DOHH2 (cell line): ENCODE data around the gene HRCT1.

ENCODE experiments used
- H3F3A ChIP-seq: fragments of 200-600 bp; sonication (generic), shearing (Covaris generic); 2 replicates; pipeline ENCODE4 v1.6.0; 2016; ENCODE audit warnings: antibody characterized with exemption, mild to moderate bottlenecking; ENCODE audit not compliant: control insufficient read depth, insufficient read depth
- H3K27ac ChIP-seq: fragments of 200-600 bp; sonication (generic); 2 replicates; pipeline ENCODE4 v1.5.1; 2014; ENCODE audit warnings: low read depth, mild to moderate bottlenecking, low read length, moderate library complexity
- H3K27me3 ChIP-seq: fragments of 200-600 bp; sonication (generic); 2 replicates; pipeline ENCODE4 v1.6.1; 2014; ENCODE audit warnings: mild to moderate bottlenecking, low read length, mixed read lengths; ENCODE audit not compliant: control insufficient read depth
- H3K36me3 ChIP-seq: fragments of 200-600 bp; sonication (generic); 2 replicates; pipeline ENCODE4 v1.6.1; 2014; ENCODE audit warnings: mild to moderate bottlenecking, low read length, moderate library complexity, mixed read lengths; ENCODE audit not compliant: control insufficient read depth
- H3K4me1 ChIP-seq: fragments of 200-600 bp; sonication (generic); 2 replicates; pipeline ENCODE4 v1.6.1; 2014; ENCODE audit warnings: mild to moderate bottlenecking, low read length, mixed read lengths; ENCODE audit not compliant: control insufficient read depth
- H3K4me2 ChIP-seq: fragments of 200-600 bp; sonication (generic); 2 replicates; pipeline ENCODE4 v1.6.0; 2014; ENCODE audit warnings: mild to moderate bottlenecking, low read length, moderate library complexity
- H3K4me3 ChIP-seq: fragments of 200-600 bp; sonication (generic); 2 replicates; pipeline ENCODE4 v1.5.1; 2014; ENCODE audit warnings: mild to moderate bottlenecking, low read length, mixed read lengths
- H3K79me2 ChIP-seq: fragments of 200-600 bp; sonication (generic); 2 replicates; pipeline ENCODE4 v1.6.1; 2014; ENCODE audit warnings: mild to moderate bottlenecking, low read length, mixed read lengths; ENCODE audit not compliant: control insufficient read depth
- H3K9me2 ChIP-seq: fragments of 200-600 bp; sonication (generic); replicated peaks from 2 replicates; pipeline ENCODE4 v1.6.1; 2014; ENCODE audit warnings: mild to moderate bottlenecking, low read length, mixed read lengths; ENCODE audit not compliant: control insufficient read depth
- H3K9me3 ChIP-seq: fragments of 200-600 bp; sonication (generic); 2 replicates; pipeline ENCODE4 v1.6.1; 2014; ENCODE audit warnings: antibody characterized with exemption, low read length, mixed read lengths; ENCODE audit not compliant: control insufficient read depth, insufficient read depth
- H4K20me1 ChIP-seq: fragments of 200-600 bp; sonication (generic); 2 replicates; pipeline ENCODE4 v1.6.0; 2014; ENCODE audit warnings: low read depth, mild to moderate bottlenecking, antibody characterized with exemption, low read length, moderate library complexity; ENCODE audit not compliant: control insufficient read depth, insufficient read depth
- EZH2phosphoT487 ChIP-seq: fragments of 200-600 bp; sonication (generic); IDR thresholded peaks from 2 replicates; pipeline ENCODE4 v1.6.1; 2017; ENCODE audit warnings: borderline replicate concordance, mild to moderate bottlenecking, antibody characterized with exemption, low read length, moderate library complexity, mixed read lengths
- TF ChIP-seq, protein P1 (sequence below): fragments of 200-600 bp; sonication (generic); IDR thresholded peaks from one replicate; pipeline ENCODE4 v1.5.1; 2014; ENCODE audit warnings: antibody characterized with exemption, mild to moderate bottlenecking, low read depth, low read length; ENCODE audit not compliant: poor library complexity, severe bottlenecking

HRCT1 gene

GRCh38 chr9:35869621-35870216, 36.3 kb upstream of the HRCT1 start:
- Histone ChIP-seq H4K20me1 (no peaks in the 10 kb centered on the region), H3K4me3 (no peak overlapping the region), H3K9me3 (no peaks in the 10 kb centered on the region), H3K79me2 (no peaks in the 10 kb centered on the region), H3K27ac (no peak overlapping the region), H3K4me2 (no peak overlapping the region), H3F3A (no peaks in the 10 kb centered on the region), H3K36me3 (no peaks in the 10 kb centered on the region), H3K27me3 (peaks cover 8% of the 10 kb centered on the region; the same call in 1 of the 2 replicates), H3K9me2 (no peaks in the 10 kb centered on the region), H3K4me1 (no peaks in the 10 kb centered on the region)
- TF ChIP-seq, protein P1, sequence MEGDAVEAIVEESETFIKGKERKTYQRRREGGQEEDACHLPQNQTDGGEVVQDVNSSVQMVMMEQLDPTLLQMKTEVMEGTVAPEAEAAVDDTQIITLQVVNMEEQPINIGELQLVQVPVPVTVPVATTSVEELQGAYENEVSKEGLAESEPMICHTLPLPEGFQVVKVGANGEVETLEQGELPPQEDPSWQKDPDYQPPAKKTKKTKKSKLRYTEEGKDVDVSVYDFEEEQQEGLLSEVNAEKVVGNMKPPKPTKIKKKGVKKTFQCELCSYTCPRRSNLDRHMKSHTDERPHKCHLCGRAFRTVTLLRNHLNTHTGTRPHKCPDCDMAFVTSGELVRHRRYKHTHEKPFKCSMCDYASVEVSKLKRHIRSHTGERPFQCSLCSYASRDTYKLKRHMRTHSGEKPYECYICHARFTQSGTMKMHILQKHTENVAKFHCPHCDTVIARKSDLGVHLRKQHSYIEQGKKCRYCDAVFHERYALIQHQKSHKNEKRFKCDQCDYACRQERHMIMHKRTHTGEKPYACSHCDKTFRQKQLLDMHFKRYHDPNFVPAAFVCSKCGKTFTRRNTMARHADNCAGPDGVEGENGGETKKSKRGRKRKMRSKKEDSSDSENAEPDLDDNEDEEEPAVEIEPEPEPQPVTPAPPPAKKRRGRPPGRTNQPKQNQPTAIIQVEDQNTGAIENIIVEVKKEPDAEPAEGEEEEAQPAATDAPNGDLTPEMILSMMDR: no peak
- no peak for TF ChIP-seq EZH2phosphoT487

- peaks cover 8% of the 10 kb centered on the region; the same call in 1 of the 2 replicates for H3K27me3 ChIP-seq
Observed at GRCh38 chr9:35870351-35870923, 35.6 kb upstream of the HRCT1 start, which contains the start of gene OR13J1. Gene OR13J1 (minus strand): TSS chr9:35870401. CDS start chr9:35870401, 0 bp downstream.

DNA sequence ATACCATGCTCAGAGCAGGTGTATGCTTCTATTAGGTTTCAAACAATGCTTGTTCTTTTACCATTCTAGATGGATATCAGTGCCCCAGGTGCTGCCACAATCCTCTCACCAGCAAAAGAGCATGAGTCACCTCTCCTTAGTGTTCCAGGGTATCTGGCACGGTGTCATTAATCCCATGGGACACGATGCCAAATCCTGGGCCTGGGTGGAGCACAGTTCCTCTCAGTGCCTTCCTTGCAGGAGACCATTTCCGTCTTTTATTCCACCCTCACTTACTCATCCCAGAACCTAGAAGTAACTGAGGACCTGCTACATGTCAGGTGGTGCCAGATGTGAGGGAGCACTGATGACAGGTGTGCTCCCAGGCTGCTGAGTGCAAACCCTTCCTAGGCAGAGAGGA, 34.5 kb upstream of the HRCT1 start:
- H4K20me1 ChIP-seq: no peaks in the 10 kb centered on the region
- H3K4me3 ChIP-seq: no peak overlapping the region
- peaks cover 10% of the 10 kb centered on the region for H3K27me3 ChIP-seq
- no peaks in the 10 kb centered on the region for H3K9me2 ChIP-seq
- TF ChIP-seq, protein P1: no peak
- no peak for TF ChIP-seq EZH2phosphoT487
- no peaks in the 10 kb centered on the region for H3F3A ChIP-seq
- H3K4me2 ChIP-seq: no peak overlapping the region
- peaks cover 3% of the 10 kb centered on the region; the same call in 1 of the 2 replicates for H3K9me3 ChIP-seq
- H3K79me2 ChIP-seq: no peaks in the 10 kb centered on the region
- H3K36me3 ChIP-seq: no peaks in the 10 kb centered on the region
- no peaks in the 10 kb centered on the region for H3K4me1 ChIP-seq
- no peak overlapping the region for H3K27ac ChIP-seq

More at GRCh38 chr9:35870351-35870923, 35.6 kb upstream of the HRCT1 start, which contains the start of gene OR13J1:
- Histone ChIP-seq H3K4me3 (no peak within 1 kb of the TSS), H3K9me2 (no peaks in the 10 kb centered on the region), H3K79me2 (no peaks in the 10 kb centered on the region), H3K27ac (no peak within 1 kb of the TSS), H3K36me3 (no peaks in the 10 kb centered on the region), H3F3A (no peaks in the 10 kb centered on the region), H3K4me2 (no peak within 1 kb of the TSS), H4K20me1 (no peaks in the 10 kb centered on the region), H3K9me3 (no peaks in the 10 kb centered on the region), H3K4me1 (no peaks in the 10 kb centered on the region)
- TF ChIP-seq, protein P1: no peak
- TF ChIP-seq EZH2phosphoT487: no peak
